HTR-8/SVneo (cell line): ENCODE data around the gene FNDC10.
A peak's percentile ranks its signal among the peaks of the same experiment; 100 is the strongest.

ENCODE experiments used
- DNase-seq: peaks from one replicate; pipeline ENCODE4 v3.0.0; 2011; ENCODE audit warnings: low spot score, mixed read lengths; ENCODE audit not compliant: insufficient read length
- FAIRE-seq: peaks from 2 replicates; lab custom pipeline; 2011; peaks lifted over from hg19 to GRCh38; lab: Jason Lieb, UNC

FNDC10 gene

GRCh38 chr1:1617925-1618324 is 18.0 kb upstream of the FNDC10 start:
- FAIRE-seq (no peak), DNase-seq (no peak)

GRCh38 chr1:1617516-1617915 is 17.6 kb upstream of the FNDC10 start:
- no peak for DNase-seq
- FAIRE-seq = no peak

- DNase-seq (no peak), FAIRE-seq (no peak)
Measured at GRCh38 chr1:1616838-1617237, 16.9 kb upstream of the FNDC10 start.

- DNase-seq = no peak
- FAIRE-seq = no peak
Measured at GRCh38 chr1:1616045-1616790, 16.3 kb upstream of the FNDC10 start.

- peak; percentile 98 for FAIRE-seq
Measured at GRCh38 chr1:1615256-1616044, 15.5 kb upstream of the FNDC10 start, which contains the start of gene MIB2. MIB2 (plus strand) TSS chr1:1615500; CDS start chr1:1623453, 7,953 bp downstream.

GRCh38 chr1:1614954-1615255 is 15.0 kb upstream of the FNDC10 start:
- FAIRE-seq (no peak), DNase-seq (no peak)

More at GRCh38 chr1:1615256-1616044, 15.5 kb upstream of the FNDC10 start, which contains the start of gene MIB2:
- DNase-seq = peak; percentile 98

GRCh38 chr1:1614204-1614953 is 14.4 kb upstream of the FNDC10 start:
- no peak for DNase-seq
- no peak for FAIRE-seq

- DNase-seq (no peak), FAIRE-seq (no peak)
Measured at GRCh38 chr1:1613509-1614082, 13.7 kb upstream of the FNDC10 start.

GRCh38 chr1:1612104-1612400 is 12.1 kb upstream of the FNDC10 start:
- FAIRE-seq = no peak
- no peak for DNase-seq

GRCh38 chr1:1610796-1611195 is 10.9 kb upstream of the FNDC10 start:
- FAIRE-seq = no peak
- DNase-seq = no peak

GRCh38 chr1:1609822-1610485 is 10.0 kb upstream of the FNDC10 start:
- no peak for DNase-seq
- FAIRE-seq = no peak

- no peak for FAIRE-seq
Measured at GRCh38 chr1:1606232-1606631, 6.3 kb upstream of the FNDC10 start.

GRCh38 chr1:1605724-1606123 is 5.8 kb upstream of the FNDC10 start:
- FAIRE-seq (peak; percentile 42), DNase-seq (no peak)

More at GRCh38 chr1:1606232-1606631, 6.3 kb upstream of the FNDC10 start:
- DNase-seq = no peak

GRCh38 chr1:1605034-1605591 is 5.2 kb upstream of the FNDC10 start:
- no peak for DNase-seq
- no peak for FAIRE-seq

GRCh38 chr1:1604374-1605033 is 4.6 kb upstream of the FNDC10 start:
- DNase-seq (no peak), FAIRE-seq (no peak)

- no peak for FAIRE-seq
- DNase-seq = no peak
Measured at GRCh38 chr1:1603671-1604373, 3.9 kb upstream of the FNDC10 start.

GRCh38 chr1:1602968-1603506 is 3.1 kb upstream of the FNDC10 start:
- DNase-seq = no peak
- no peak for FAIRE-seq

- FAIRE-seq = no peak
- DNase-seq = no peak
Measured at GRCh38 chr1:1602304-1602967, 2.5 kb upstream of the FNDC10 start.
